ENCODE data around the gene CCDC85C.

CCDC85C gene

DNA sequence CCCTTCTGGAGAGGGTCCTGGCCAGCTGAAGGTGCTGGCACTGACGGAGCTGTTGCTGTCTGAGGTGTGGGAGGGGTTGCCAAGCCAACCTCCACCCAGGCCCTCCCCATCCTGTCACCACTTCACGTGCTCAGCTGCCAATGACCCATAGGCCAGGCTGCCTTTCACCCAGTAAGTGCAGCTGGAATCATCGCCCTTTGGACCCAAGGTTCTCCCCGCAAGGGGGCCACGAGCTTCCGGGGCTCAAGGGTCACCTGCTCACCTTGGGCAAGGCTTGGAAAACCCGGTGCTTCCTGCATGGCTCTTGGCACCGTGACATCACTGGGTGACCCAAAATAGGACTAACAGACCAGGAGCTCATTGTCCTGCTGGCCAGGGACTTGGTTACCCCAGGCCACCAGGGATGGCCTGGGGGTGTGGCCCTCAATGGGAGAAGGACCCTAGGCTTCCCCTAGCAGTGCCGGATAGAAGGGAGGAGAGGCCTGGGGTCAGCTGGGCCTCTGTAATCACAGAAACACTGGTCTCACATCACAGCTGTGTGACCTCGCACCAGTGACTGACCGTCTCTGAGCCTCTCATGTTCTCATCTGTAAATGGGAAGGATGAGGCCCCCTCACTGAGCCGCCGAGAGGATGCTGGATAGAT lies 51.3 kb downstream of the CCDC85C start:
- DNase-seq, result no peak

GRCh38 chr14:99552021-99552553 lies 51.9 kb downstream of the CCDC85C start:
- DNase-seq, result no peak

GRCh38 chr14:99551034-99551922 lies 52.7 kb downstream of the CCDC85C start:
- DNase-seq, result no peak

- no peak for DNase-seq
Measured at GRCh38 chr14:99550387-99550992, 53.5 kb downstream of the CCDC85C start.

DNA sequence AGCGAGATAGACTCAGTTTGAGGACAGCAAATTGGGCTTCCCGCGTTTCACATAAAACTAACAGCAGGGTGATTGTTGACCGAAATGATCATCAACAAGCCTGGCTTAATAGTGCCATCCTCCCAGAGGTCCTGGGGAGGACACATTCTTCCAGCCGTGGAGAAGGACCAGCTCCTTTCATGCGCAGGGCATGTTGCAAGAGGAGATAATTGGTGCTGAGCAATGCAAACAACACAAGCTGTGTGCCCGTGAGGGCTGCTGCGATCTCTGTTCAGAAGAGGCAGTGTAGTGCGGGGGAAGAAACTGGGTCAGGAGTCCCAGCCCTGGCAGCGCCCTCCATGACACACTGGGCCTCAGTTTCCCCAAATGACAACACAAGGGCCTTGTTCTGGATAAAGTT lies 54.3 kb downstream of the CCDC85C start:
- no peak for DNase-seq

DNA sequence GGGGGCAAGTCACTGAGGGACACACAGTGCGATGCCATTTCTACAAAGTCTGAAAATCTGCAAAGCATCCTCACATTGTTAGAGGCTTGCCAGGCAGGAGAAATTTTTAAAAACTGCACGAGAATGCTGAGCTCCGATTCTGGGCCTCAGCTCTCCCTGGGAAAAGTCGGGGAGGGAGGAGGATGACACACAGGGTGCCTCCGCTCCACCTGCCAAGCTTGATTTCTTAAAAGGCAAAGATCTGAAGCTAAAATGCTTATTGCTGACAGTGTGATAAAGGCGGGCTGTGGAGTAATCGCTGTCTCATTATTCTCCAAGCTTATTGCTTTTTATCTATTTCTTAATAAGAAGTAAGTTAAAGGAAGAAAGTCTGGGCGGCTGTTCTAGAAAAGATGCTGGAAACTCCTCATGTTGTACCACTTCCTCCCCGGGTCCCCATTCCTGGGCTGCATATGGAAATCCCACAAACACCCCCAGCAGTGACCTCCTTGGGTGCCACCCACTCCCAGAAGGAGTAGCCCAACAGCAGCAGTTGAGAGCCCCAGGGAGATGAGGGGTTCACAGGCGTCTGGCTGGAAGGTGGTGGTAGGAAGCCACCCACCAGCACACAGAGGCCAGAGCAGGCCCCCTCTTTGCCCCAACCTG lies 55.0 kb downstream of the CCDC85C start:
- DNase-seq, result no peak

DNA sequence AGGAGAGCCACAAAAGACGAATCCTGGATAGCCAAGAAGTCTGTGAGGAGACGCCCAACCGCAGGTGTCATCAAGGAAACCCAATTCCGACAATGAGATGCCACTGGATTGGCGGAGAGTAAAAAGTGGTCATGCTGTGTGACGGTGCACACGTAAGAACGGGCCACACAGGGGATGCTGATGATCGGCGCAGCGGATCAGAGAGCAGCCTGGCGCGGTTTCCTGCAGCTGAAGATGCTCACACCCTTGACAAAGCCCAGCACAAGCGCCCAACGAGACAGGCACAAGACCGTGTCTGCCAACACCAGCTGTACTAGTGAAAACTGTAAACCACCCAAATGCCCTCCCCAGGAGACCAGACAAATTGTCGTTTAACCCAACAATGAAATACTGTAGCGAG lies 55.8 kb downstream of the CCDC85C start:
- no peak for DNase-seq

GRCh38 chr14:99546234-99546879 lies 57.6 kb downstream of the CCDC85C start:
- DNase-seq, result peak; percentile 85

GRCh38 chr14:99545586-99545985 lies 58.4 kb downstream of the CCDC85C start:
- DNase-seq, result no peak

- no peak for DNase-seq
Measured at GRCh38 chr14:99544991-99545390, 59.0 kb downstream of the CCDC85C start.

DNA sequence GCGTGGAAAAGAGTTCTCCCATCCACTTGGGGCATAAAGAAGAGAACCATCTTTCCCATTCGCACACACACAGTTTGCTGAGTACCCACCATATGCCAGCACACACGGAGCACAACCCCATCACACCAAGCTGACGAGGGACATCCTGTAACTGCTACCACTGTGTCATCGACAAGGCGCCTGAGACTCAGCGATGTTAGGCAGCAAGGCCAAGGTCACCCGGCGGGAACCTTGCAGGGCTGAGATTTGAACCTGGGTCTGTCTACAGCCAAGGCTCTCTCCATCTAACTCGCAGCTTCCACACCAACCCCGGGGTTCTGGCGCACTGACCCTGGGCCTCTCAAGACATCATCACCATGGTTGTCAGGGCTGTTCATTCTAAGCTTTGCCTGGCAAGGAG lies 60.0 kb downstream of the CCDC85C start:
- DNase-seq, result no peak

DNA sequence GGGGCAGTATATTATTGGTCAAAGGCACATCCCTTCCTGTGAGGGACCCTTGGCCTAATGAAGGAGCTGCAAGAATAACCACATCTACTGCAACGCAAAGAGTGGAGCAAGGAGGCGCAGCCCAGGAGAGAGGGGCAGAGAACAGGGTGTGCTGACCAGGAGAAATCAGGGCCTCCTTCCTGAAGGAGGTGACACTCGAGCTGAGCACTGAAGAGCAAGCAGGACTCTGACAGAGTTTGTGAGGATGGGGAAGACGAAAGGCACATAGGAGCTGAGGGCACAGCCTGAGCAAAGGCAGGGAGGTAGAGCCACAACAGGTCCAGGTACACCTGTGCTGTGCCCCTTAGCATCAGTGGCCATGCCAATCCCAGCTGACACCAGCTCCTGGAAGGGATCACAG lies 60.6 kb downstream of the CCDC85C start:
- DNase-seq, result no peak

DNA sequence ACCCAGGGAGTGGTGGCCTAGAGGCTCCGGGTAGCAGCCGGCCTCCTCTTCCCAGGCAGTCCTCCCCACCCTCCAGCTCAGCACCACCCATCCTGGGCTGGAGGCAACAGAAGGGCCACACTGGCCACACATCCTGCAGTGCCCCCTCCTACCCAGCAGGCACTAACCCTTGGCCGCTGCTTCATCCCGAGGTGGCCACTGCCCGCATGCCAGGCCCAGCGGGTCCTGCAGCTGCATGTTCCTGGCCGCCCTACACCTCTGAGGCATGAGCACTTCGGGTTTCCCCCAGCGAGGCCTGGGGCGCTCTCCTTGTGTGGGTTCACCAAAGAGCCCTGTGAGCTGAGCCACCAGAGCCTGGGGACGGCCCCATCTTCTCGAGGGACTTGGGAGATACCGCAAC lies 61.4 kb downstream of the CCDC85C start:
- no peak for DNase-seq

DNA sequence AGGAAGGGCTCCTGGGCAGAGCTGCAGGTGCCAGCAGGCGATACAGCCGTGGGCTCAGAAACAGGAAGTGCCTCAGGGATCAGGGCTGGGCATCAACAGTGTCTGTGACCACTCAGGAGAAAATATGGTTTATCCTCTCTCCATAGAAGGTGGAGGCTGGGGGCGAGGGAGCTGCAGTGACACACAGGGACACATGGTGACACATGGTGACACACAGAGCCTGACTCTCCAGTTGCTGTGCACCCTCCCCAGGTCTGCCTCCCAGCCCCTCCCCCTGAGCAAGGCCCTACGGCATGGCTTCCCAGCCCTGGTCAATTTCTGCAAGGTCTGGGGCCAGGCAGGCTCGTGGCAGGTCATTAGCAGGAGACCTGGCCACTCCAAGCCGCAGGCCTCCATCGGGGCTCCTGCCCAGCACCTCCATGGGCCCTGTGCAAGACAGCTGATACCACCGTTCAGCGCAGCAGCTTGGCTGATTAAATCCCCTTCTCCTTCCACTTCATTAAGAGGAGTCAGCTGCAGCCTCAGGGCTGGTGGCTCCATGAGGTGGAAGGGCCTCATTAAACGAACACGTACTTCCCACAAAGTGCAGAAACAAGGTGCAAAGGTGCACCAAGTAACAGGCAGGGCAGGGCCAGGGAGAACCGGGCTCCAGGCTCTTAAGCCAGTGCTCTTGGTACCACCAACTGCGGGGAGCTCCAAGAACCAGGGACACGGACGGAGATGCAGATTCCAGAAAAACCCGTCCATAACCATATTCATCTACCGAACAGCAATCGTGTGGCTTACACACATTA lies 62.1 kb downstream of the CCDC85C start:
- DNase-seq, result peak; percentile 81

- DNase-seq, result no peak
Measured at GRCh38 chr14:99541211-99541610, 62.8 kb downstream of the CCDC85C start.

- DNase-seq, result peak; percentile 90
Measured at GRCh38 chr14:99540196-99541032, 63.6 kb downstream of the CCDC85C start.

- DNase-seq, result no peak
Measured at GRCh38 chr14:99539491-99539890, 64.5 kb downstream of the CCDC85C start.

DNA sequence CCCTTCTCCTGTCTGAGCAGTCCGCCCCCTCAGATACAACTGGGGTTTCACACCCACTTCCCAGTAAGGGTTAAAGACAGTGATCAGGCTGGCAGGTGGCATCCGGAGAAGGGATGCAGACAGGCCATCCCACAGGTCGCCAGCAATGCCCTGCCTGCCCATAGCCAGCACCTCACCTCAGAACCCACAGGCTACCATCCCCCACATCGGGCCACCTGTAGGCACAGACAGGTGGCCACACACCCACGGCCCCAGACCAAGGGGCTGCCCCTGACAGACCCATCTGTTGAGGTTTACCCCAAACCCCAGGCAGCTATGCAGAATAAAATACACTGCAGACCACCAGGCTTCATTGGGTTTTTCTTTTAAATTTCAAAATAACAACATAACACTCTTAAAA lies 65.3 kb downstream of the CCDC85C start:
- no peak for DNase-seq

DNA sequence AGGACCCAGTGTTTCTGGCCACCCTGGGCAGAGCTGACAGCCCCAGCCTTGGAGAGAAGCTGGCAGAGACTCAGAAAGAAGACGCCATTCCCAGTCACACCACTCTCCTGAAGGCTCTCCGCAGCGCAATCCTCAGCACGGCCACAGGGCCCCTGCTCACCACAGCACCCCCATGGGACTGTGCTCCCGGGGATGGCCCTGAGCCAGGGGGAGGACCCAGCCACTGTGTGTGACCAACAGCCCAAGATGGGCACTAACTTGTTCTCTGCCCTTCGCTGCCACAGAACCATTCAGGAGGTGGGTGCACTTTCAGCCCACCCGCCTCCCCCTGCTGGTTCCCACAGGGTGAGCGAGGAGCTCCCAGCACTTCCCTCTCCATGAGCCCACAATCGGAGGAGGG lies 65.7 kb downstream of the CCDC85C start:
- DNase-seq, result no peak

GRCh38 chr14:99537399-99537798 lies 66.6 kb downstream of the CCDC85C start:
- no peak for DNase-seq

Data from NCI-H82 (cell line).